Lower leg skin (tissue), 4 donors: ENCODE results near the gene WDR38. TPM values are rescaled to one million over a fixed set of nuclear protein-coding genes. Genes with fewer than 3 reads are reported as not detected.

Experiments used
- DNase-seq, 2 donors: peaks; one replicate each; pipeline ENCODE4 v3.0.0-alpha.2; 2019; ENCODE audit warnings: low spot score in 2 of 2
- H3K4me3 ChIP-seq: fragments of 200-600 bp; sonication (generic); 2 replicates; pipeline ENCODE4 v1.5.1; 2017; ENCODE audit warnings: mild to moderate bottlenecking, low read depth; ENCODE audit not compliant: poor library complexity, severe bottlenecking
- CTCF ChIP-seq, 3 donors: fragments of 450-650 bp; IDR thresholded peaks; one replicate each; pipeline ENCODE4 v1.5.1; 2016; ENCODE audit warnings: antibody characterized with exemption in 3 of 3, mild to moderate bottlenecking in 3 of 3, moderate library complexity in 2 of 3
- POLR2A ChIP-seq, 2 donors: fragments of 450-650 bp; IDR thresholded peaks; one replicate each; pipeline ENCODE4 v1.6.1; 2016 to 2017; ENCODE audit warnings: antibody characterized with exemption in 2 of 2, mild to moderate bottlenecking in 1 of 2, moderate library complexity in 1 of 2
- WGBS, 2 donors: methylation state at CpG; one replicate each; pipeline ENCODE4 v1.1.5; 2018; 5-methylcytosine and 5-hydroxymethylcytosine counted together
- intact Hi-C: fragments of 100-400 bp; cut with DNase I; formaldehyde crosslinking; loops from one replicate; pipeline ENCODE4 v1.15.0; 2023; ENCODE audit warnings: low total_unique reads
- total RNA-seq, 4 donors: library from RNA; depleted of rRNA; stranded (reverse); fragments of >200 nt; gene quantifications; one replicate each; pipeline ENCODE4 v1.1.0, GENCODE V29; 2016

WDR38 gene
- total RNA-seq, 4 donors from 2014 or later: not detected

GRCh38 chr9:124846969-124847368, 6.3 kb upstream of the WDR38 start:
- intact Hi-C loops: no loop called here
- TF ChIP-seq POLR2A (IDR thresholded peaks at IDR 0.05) (no peak), CTCF (IDR thresholded peaks at IDR 0.05) (no peak)
- no peak overlapping the region for H3K4me3 ChIP-seq
- no peak for DNase-seq
- 70 to 85% methylated on average over 6 of the region's 6 CpGs for WGBS, 2 donors

DNA sequence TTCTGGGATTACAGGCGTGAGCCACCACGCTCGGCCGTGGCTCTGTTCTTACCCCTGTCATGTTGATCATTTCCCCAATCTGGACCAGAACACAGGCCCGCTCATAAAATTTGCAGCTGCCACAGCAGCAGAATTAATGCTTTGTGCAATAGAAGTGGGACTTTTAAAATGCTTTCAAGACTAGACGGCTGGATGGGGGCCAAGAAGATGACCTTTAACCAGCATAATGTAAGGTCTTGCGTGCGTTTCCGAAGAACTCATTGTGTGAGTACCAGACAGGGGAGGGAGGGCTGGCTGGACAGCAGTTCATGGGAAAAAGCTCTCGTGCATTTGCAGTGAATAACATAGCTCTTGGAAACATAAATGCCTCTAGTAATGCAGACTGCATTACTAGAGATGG, 3.5 kb upstream of the WDR38 start:
- no peak for DNase-seq
- TF ChIP-seq POLR2A (IDR thresholded peaks at IDR 0.05): no peak
- TF ChIP-seq CTCF (IDR thresholded peaks at IDR 0.05): no peak
- H3K4me3 ChIP-seq: no peak overlapping the region
- WGBS, 2 donors: 56 to 66% methylated on average over 10 of the region's 10 CpGs
- intact Hi-C loops: no loop called here

DNA sequence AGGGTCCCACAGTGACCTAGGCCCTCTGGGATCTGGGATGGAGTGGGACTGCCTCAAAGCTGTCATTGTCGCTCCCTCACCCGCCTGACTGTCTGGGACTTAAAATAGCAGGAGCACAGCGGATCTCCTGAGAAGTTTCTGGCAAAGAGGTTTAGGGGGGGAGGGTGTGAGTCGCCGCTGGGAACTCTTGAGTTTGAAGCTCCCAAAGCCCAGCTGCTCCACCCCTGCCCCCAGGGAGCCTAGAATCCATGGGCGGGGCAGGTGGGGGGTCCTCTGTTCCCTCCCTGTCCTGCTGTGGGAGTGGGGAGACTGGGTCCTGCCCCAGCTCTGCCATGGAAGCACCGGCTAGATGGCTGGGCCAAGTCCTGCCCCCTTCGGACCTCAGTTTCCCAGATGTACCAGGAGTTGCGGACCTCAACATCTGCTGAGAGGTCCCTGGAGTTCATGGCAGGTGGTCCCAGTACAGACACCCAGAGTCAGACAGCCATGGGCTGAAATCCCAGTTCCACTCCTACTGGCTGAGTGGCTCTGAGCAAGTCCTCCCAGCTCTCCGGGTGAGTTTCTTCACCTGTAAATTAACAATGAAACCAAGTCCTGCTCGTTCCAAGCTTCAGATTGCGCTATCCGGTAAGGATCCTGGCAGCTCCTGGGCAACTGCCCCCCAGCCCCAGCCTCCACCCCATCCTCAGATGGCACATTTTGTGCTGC, 985 bp upstream of the WDR38 start:
- TF ChIP-seq CTCF (IDR thresholded peaks at IDR 0.05) (no peak), POLR2A (IDR thresholded peaks at IDR 0.05) (no peak)

DNA sequence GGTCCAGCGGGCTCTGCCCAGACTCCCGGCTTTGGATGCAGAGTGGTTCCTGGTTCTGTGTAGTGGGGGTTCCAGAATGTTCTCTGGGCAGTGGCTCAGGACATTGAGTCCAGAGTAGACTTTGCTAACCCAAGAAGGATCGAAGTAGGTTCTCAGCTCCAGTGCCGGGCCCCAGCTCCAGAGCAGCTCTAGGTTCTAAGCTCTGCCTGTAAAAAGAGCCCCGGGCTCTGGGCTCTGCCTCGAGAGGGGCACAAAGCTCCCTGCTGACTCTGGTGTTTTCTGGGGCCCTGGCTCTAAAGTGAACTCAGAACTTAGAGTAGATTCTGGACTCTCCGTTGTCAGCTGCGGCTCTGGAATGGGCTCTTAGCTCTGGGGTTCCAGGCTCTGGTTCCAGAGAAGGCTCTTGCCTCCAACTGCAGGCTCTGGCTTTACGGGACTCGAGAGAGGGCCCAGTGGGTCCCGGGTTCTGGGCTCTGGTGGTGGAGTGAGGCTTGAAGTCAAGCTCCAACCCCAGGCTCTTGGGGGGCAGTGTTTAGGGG, 414 bp downstream of the WDR38 start:
- H3K4me3 ChIP-seq: no peak overlapping the region
- no peak for TF ChIP-seq CTCF (IDR thresholded peaks at IDR 0.05)
- no peak for TF ChIP-seq POLR2A (IDR thresholded peaks at IDR 0.05)
- no peak for DNase-seq
- WGBS, 2 donors: 48 to 57% methylated on average over 10 to 11 of the region's 11 CpGs
- intact Hi-C loops: loop anchor here (2.0 kb wide), 1 partner anchor 81 kb away; no protein-coding TSS in a partner anchor

More for the DNA sequence above, 985 bp upstream of the WDR38 start:
- 44 to 47% methylated on average over 12 of the region's 13 CpGs for WGBS, 2 donors
- DNase-seq: no peak
- H3K4me3 ChIP-seq: no peak overlapping the region
- intact Hi-C loops: loop anchor here (2.0 kb wide), 1 partner anchor 79 kb away; no protein-coding TSS in a partner anchor

- WGBS, 2 donors: 72 to 78% methylated on average over 7 to 8 of the region's 8 CpGs
- H3K4me3 ChIP-seq: no peak overlapping the region
- intact Hi-C loops: no loop called here
- no peak for DNase-seq
- TF ChIP-seq POLR2A (IDR thresholded peaks at IDR 0.05): no peak
- no peak for TF ChIP-seq CTCF (IDR thresholded peaks at IDR 0.05)
These were observed 901 bp downstream of the WDR38 start for GRCh38 chr9:124854161-124854560.
